C4-2B (cell line): ENCODE data around the gene RTN4.

Source experiments
- CTCF ChIP-seq: fragments of 450-650 bp; conservative IDR thresholded peaks from 2 replicates; pipeline ENCODE4 v1.5.1; 2017; ENCODE audit warnings: mild to moderate bottlenecking
- ZFX ChIP-seq: fragments of 450-650 bp; IDR thresholded peaks from 2 replicates; pipeline ENCODE4 v1.6.1; 2017

GRCh38 chr2:55009277-55010060 lies 40.8 kb downstream of the RTN4 start:
- no peak for TF ChIP-seq CTCF
- no peak for TF ChIP-seq ZFX
